Astrocyte (in vitro differentiated cells and primary cell): ENCODE measurements around the gene SIN3B. TPM values are rescaled to one million over a fixed set of nuclear protein-coding genes. Genes with fewer than 3 reads are reported as not detected.

ENCODE experiments used
- DNase-seq: peaks from one replicate; pipeline ENCODE4 v3.0.0-alpha.2; 2010; ENCODE audit warnings: low read depth
- FAIRE-seq: peaks from 2 replicates; lab custom pipeline; 2011; peaks lifted over from hg19 to GRCh38; lab: Jason Lieb, UNC
- H2AFZ ChIP-seq: 2 replicates; pipeline ENCODE4 v1.6.0; 2012; ENCODE audit warnings: low read depth, low read length, inconsistent platforms
- H3K27ac ChIP-seq: 2 replicates; pipeline ENCODE4 v1.5.1; 2011; ENCODE audit warnings: low read depth, low read length, inconsistent platforms
- H3K27me3 ChIP-seq: 2 replicates; pipeline ENCODE4 v1.6.0; 2011; ENCODE audit warnings: low read length, inconsistent platforms; ENCODE audit not compliant: insufficient read depth
- H3K36me3 ChIP-seq: 2 replicates; pipeline ENCODE4 v1.5.1; 2011; ENCODE audit warnings: low read length, inconsistent platforms; ENCODE audit not compliant: insufficient read depth
- H3K4me1 ChIP-seq: 2 replicates; pipeline ENCODE4 v1.5.1; 2011; ENCODE audit warnings: low read length, inconsistent platforms; ENCODE audit not compliant: insufficient read depth
- H3K4me2 ChIP-seq: 2 replicates; pipeline ENCODE4 v1.6.0; 2012; ENCODE audit warnings: low read length, inconsistent platforms
- H3K4me3 ChIP-seq: 2 replicates; pipeline ENCODE4 v1.5.1; 2011; ENCODE audit warnings: low read depth, mild to moderate bottlenecking, low read length, inconsistent platforms; ENCODE audit not compliant: insufficient read depth
- H3K79me2 ChIP-seq: 2 replicates; pipeline ENCODE4 v1.6.0; 2012; ENCODE audit warnings: mild to moderate bottlenecking, low read length, inconsistent platforms; ENCODE audit not compliant: insufficient read depth
- H3K9ac ChIP-seq: 2 replicates; pipeline ENCODE4 v1.6.0; 2012; ENCODE audit warnings: mild to moderate bottlenecking, low read length, inconsistent platforms
- H3K9me3 ChIP-seq: 2 replicates; pipeline ENCODE4 v1.5.1; 2012; ENCODE audit warnings: low read depth, mild to moderate bottlenecking, low read length, inconsistent platforms; ENCODE audit not compliant: insufficient read depth
- H4K20me1 ChIP-seq: 2 replicates; pipeline ENCODE4 v1.6.0; 2012; ENCODE audit warnings: low read length, inconsistent platforms; ENCODE audit not compliant: insufficient read depth
- H3K27ac Mint-ChIP-seq: one replicate; pipeline ENCODE4 v1.8.0; 2021; ENCODE audit warnings: mild to moderate bottlenecking, mixed read lengths; ENCODE audit not compliant: unreplicated experiment
- H3K27me3 Mint-ChIP-seq: one replicate; pipeline ENCODE4 v1.8.0; 2021; ENCODE audit warnings: low read depth, mixed read lengths; ENCODE audit not compliant: unreplicated experiment
- H3K36me3 Mint-ChIP-seq: one replicate; pipeline ENCODE4 v1.8.0; 2021; ENCODE audit warnings: low read depth, mixed read lengths; ENCODE audit not compliant: unreplicated experiment
- H3K4me1 Mint-ChIP-seq: one replicate; pipeline ENCODE4 v1.8.0; 2021; ENCODE audit warnings: low read depth, mixed read lengths; ENCODE audit not compliant: unreplicated experiment
- H3K4me3 Mint-ChIP-seq: one replicate; pipeline ENCODE4 v1.8.0; 2021; ENCODE audit warnings: mild to moderate bottlenecking, moderate library complexity, mixed read lengths; ENCODE audit not compliant: unreplicated experiment
- H3K9me3 Mint-ChIP-seq: one replicate; pipeline ENCODE4 v1.8.0; 2021; ENCODE audit warnings: mild to moderate bottlenecking, mixed read lengths; ENCODE audit not compliant: unreplicated experiment
- CTCF ChIP-seq: IDR thresholded peaks from 2 replicates; pipeline ENCODE4 v1.5.1; 2011; ENCODE audit warnings: low read depth, mild to moderate bottlenecking, inconsistent platforms, low read length, moderate library complexity; ENCODE audit not compliant: insufficient read depth
- EZH2 ChIP-seq: IDR thresholded peaks from 2 replicates; pipeline ENCODE4 v1.6.1; 2012; ENCODE audit warnings: mild to moderate bottlenecking, low read length, inconsistent platforms; ENCODE audit not compliant: insufficient read depth
- total RNA-seq: library from RNA; stranded (reverse); gene quantifications from 2 replicates; pipeline ENCODE4 v1.2.1, GENCODE V29; 2021

The SIN3B gene
- total RNA-seq, 1 donor from 2014 or later = 86.1 TPM

GRCh38 chr19:16887353-16888265 lies 58.4 kb downstream of the SIN3B start:
- FAIRE-seq = no peak
- H3K27ac ChIP-seq = no peak overlapping the region

GRCh38 chr19:16888629-16889365 lies 59.6 kb downstream of the SIN3B start, which contains the start of gene F2RL3:
F2RL3 (plus strand) TSS chr19:16888999; CDS start chr19:16889190, 191 bp downstream.
- no peak for FAIRE-seq
- Histone ChIP-seq H3K9me3 (no peaks in the 10 kb centered on the region), H3K4me1 (no peaks in the 10 kb centered on the region), H3K27me3 (no peaks in the 10 kb centered on the region), H3K4me3 (no peak within 1 kb of the TSS), H3K27ac (no peak within 1 kb of the TSS), H3K36me3 (no peaks in the 10 kb centered on the region), H4K20me1 (no peaks in the 10 kb centered on the region), H3K4me2 (no peak within 1 kb of the TSS), H2AFZ (no peak within 1 kb of the TSS), H3K79me2 (no peaks in the 10 kb centered on the region), H3K9ac (no peak within 1 kb of the TSS)
- Mint-ChIP-seq H3K36me3 (no peaks in the 10 kb centered on the region), H3K9me3 (no peaks in the 10 kb centered on the region), H3K27ac (no peak within 1 kb of the TSS), H3K4me1 (no peaks in the 10 kb centered on the region), H3K27me3 (peaks cover 22% of the 10 kb centered on the region), H3K4me3 (no peak within 1 kb of the TSS)
- DNase-seq = peak; percentile 2
- no peak for TF ChIP-seq EZH2
- no peak for TF ChIP-seq CTCF

More at GRCh38 chr19:16887353-16888265, 58.4 kb downstream of the SIN3B start:
- no peak for DNase-seq
- H3K27me3 Mint-ChIP-seq = peaks cover 17% of the 10 kb centered on the region
- H3K4me3 Mint-ChIP-seq = no peak overlapping the region
- no peaks in the 10 kb centered on the region for H3K9me3 ChIP-seq
- no peaks in the 10 kb centered on the region for H4K20me1 ChIP-seq
- no peaks in the 10 kb centered on the region for H3K4me1 ChIP-seq
- no peak overlapping the region for H3K9ac ChIP-seq
- peaks cover 3% of the 10 kb centered on the region for H3K36me3 Mint-ChIP-seq
- peaks cover 4% of the 10 kb centered on the region for H3K9me3 Mint-ChIP-seq
- no peaks in the 10 kb centered on the region for H3K27me3 ChIP-seq
- H3K36me3 ChIP-seq = no peaks in the 10 kb centered on the region
- H3K79me2 ChIP-seq = no peaks in the 10 kb centered on the region
- TF ChIP-seq CTCF (no peak), EZH2 (no peak)
- H2AFZ ChIP-seq = no peak overlapping the region
- no peaks in the 10 kb centered on the region for H3K4me1 Mint-ChIP-seq
- no peak overlapping the region for H3K4me3 ChIP-seq
- no peak overlapping the region for H3K4me2 ChIP-seq
- H3K27ac Mint-ChIP-seq = no peak overlapping the region
